ENCODE results near the gene LRRC46. TPM values are rescaled to one million over a fixed set of nuclear protein-coding genes. Genes with fewer than 3 reads are reported as not detected.

The LRRC46 gene
- total and polyA plus RNA-seq, 2 of the 13 experiments (the other 11 are each of a cell fraction or from before 2014, with no cell fraction given), result 0.09 TPM

GRCh38 chr17:47821424-47822391 lies 9.8 kb upstream of the LRRC46 start, which contains the start of gene OSBPL7 (continued):
- no peak for TF ChIP-seq ZNF773 (CRISPR knock-in tag; IDR thresholded peaks at IDR 0.05; ENCODE audit: borderline replicate concordance)
- TF ChIP-seq ZEB1 (IDR thresholded peaks at IDR 0.05; ENCODE audit: insufficient replicate concordance, low read depth), result no peak
- no peak for TF ChIP-seq AHDC1 (CRISPR knock-in tag; IDR thresholded peaks at IDR 0.05; ENCODE audit: borderline replicate concordance)
- TF ChIP-seq RBFOX2 (IDR thresholded peaks at IDR 0.05; ENCODE audit: low read depth, low read length), result peak; percentile 42; the same call in 1 of the 2 replicates
- no peak; the same call in 1 of the 2 replicates for TF ChIP-seq BRD4 (CRISPR knock-in tag; IDR thresholded peaks at IDR 0.05)
- no peak for TF ChIP-seq ZNF678 (CRISPR knock-in tag; IDR thresholded peaks at IDR 0.05)
- TF ChIP-seq FUBP1 (CRISPR knock-in tag; IDR thresholded peaks at IDR 0.05; ENCODE audit: borderline replicate concordance), result 0 out of 2 replicates have a peak, but pooled peaks have one; percentile 47
- TF ChIP-seq SP140L (CRISPR knock-in tag; IDR thresholded peaks at IDR 0.05; ENCODE audit: borderline replicate concordance), result no peak
- no peak for TF ChIP-seq CAMTA2 (CRISPR knock-in tag; IDR thresholded peaks at IDR 0.05; ENCODE audit: borderline replicate concordance)
- no peak for TF ChIP-seq PRDM15 (CRISPR knock-in tag; IDR thresholded peaks at IDR 0.05)
- TF ChIP-seq ARID3A (IDR thresholded peaks at IDR 0.05; ENCODE audit: low read depth, low read length), result no peak

All from HepG2 (cell line).